Measurements from ENCODE around the gene EXOC2.
"Not testable (repeated sequence)": the region's sequence is repeated elsewhere in the genome, so short reads cannot be mapped to it uniquely, and the experiment has no call there.

The EXOC2 gene

GRCh38 chr6:583635-584034 lies 109.3 kb downstream of the EXOC2 start:
- no peak for DNase-seq (ENCODE audit: low read depth)

- DNase-seq (ENCODE audit: low read depth): no peak
Observed at GRCh38 chr6:583116-583515, 109.8 kb downstream of the EXOC2 start.

DNA sequence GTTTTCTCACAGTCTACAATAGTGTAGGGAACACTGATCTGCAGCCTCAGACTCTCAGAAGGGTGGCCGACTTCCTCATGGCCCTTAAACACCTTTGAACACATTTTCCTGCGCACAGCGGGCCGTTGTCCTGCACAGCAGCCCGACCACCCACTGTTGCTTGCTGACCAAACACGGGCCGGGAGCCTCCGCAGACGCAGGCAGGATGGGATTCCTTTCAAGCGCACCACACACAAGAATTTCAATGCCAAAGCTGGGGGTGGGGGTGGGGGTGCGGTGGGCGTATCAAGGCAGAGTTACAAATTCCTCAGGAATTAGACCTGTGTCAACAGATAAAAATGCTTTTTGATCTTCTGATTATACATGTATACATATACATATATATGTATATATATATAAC lies 110.6 kb downstream of the EXOC2 start:
- no peak for DNase-seq (ENCODE audit: low read depth)

GRCh38 chr6:579339-579738 lies 113.6 kb downstream of the EXOC2 start:
- DNase-seq (ENCODE audit: low read depth): no peak

DNA sequence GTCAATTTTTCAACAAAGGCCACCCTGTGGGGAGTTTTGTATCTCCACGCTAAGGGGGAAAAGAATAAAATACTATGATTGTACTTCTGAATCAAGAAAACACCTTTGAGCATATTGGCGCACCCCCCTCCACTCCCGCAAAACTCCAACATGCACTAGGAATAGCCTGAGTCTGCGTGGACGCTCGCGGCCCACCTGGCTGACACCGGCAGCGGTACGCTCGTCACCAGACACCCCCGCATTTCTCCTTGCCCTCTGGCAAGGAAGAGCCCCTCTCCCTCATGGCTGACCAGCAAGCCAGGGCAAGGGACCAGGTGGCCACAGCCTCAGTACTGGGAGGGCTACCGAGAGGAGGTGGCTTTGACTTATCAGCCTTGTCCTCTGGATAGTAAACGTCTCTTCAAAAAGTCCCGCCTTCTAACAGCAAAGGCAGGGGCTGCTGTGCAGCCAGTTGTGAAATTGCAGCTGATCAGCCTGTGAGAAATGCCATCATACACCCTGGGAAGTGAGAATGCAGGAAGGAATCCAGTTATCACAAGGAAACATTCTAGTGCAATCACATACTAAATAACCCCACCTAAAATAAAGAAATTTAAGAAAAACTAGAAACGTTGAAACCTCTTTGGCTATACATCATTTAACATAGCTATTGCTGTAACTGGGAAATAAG lies 120.2 kb downstream of the EXOC2 start:
- no peak for DNase-seq (ENCODE audit: low read depth)

DNA sequence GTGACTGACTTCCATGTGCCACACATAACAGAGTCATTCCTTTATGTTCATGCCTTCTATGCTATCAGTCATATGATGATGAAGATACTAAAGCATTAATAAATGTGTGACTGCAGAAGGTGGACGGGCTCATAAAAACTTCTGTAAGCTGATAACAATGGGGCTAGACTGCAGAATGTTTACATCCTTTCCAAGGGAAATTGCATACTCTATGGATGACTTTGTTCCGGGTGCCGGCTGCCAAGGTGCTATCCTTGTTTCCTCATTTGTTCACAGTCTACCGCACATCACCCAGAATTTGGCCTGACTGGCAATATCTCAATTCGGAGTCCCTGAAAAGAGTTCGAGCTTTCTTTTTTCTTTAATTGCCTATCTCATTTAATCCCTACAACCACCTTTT lies 121.0 kb downstream of the EXOC2 start:
- DNase-seq (ENCODE audit: low read depth): no peak

DNA sequence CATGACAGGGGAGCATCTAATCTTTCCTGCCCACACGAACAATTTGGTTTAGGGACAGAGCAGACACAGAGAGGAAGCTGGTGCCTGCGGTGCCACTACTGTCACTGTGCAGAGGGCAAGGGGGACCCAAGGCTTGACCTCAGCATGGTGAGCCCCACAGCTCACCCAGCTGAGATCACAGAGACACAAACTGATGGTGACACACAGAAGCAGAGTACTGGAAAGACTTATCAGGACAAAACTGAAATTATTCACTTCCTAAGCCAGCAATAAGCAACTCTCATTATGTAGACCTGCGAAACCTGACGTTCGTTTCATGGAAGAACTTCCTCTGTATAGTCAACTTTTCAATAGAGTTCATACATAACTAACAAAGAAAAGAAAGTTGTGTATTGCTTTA lies 122.1 kb downstream of the EXOC2 start:
- DNase-seq (ENCODE audit: low read depth): peak; percentile 11

GRCh38 chr6:568954-569523 lies 123.9 kb downstream of the EXOC2 start:
- DNase-seq (ENCODE audit: low read depth): no peak

- no peak for DNase-seq (ENCODE audit: low read depth)
Observed at GRCh38 chr6:568085-568484, 124.9 kb downstream of the EXOC2 start.

DNA sequence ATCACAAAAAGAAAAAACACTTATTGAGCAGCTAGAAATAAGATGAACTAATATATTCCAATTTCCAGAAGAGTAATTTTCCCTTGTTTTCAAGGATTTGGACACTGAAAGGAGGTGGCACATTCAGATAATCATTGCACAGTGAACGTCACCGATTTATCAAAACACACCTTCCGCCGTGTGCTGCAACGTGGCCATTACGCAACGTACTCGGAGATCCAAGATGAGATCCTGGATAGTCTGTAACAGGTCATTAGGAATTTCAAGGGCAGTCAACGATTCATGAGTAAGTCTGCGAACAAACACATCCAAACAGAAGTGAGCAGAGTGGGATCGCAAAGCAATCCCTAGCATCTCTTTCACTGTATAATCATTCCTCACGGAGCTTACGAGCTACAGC lies 129.1 kb downstream of the EXOC2 start:
- no peak for DNase-seq (ENCODE audit: low read depth)

GRCh38 chr6:562052-562676 lies 130.8 kb downstream of the EXOC2 start:
- no peak for DNase-seq (ENCODE audit: low read depth)

- not testable (repeated sequence) for DNase-seq (ENCODE audit: low read depth)
Observed at GRCh38 chr6:561335-561734, 131.6 kb downstream of the EXOC2 start.

- DNase-seq (ENCODE audit: low read depth): no peak
Observed at GRCh38 chr6:558959-559358, 134.0 kb downstream of the EXOC2 start.

DNA sequence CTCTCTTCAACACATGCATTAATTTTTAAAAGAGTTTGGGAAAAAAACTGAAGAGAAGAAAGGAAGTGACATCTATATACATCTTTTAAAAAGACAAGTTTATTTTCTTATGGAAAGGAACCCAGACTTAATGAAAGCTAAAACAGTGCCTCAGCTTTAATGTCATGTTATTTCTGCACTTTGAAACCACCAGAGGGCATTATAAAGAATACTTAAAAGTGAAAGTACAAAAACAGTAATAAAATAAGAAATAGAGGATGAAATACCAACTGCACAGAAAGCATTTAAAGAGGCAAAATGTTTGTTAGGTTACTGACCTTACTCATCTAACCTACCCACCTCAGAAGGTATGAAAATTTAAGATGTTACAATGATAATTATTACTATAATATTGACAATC lies 134.8 kb downstream of the EXOC2 start:
- no peak for DNase-seq (ENCODE audit: low read depth)

GRCh38 chr6:551829-552350 lies 141.0 kb downstream of the EXOC2 start:
- no peak for DNase-seq (ENCODE audit: low read depth)

GRCh38 chr6:551405-551804 lies 141.5 kb downstream of the EXOC2 start:
- DNase-seq (ENCODE audit: low read depth): no peak

DNA sequence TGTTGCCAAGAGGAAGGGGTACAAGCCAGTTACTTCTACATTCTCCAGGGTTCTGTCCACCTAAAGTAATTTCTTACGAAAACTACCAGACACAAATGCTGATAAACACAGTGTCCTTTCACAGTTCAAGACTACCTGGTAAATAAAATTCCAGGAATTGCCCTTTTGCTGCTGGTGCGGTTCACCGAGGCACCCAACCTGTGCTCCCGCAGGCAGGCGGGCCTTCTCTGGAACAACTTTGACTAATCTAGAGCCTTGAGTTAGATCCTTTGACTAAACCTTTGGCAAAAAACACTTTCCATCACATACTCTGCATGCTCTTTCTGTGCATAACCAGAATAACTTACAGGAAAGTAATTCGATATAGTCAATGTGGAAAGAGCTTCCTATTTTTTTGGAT lies 143.0 kb downstream of the EXOC2 start:
- no peak for DNase-seq (ENCODE audit: low read depth)

GRCh38 chr6:548517-548916 lies 144.4 kb downstream of the EXOC2 start:
- DNase-seq (ENCODE audit: low read depth): no peak

- no peak for DNase-seq (ENCODE audit: low read depth)
Observed at GRCh38 chr6:548091-548490, 144.8 kb downstream of the EXOC2 start.

DNA sequence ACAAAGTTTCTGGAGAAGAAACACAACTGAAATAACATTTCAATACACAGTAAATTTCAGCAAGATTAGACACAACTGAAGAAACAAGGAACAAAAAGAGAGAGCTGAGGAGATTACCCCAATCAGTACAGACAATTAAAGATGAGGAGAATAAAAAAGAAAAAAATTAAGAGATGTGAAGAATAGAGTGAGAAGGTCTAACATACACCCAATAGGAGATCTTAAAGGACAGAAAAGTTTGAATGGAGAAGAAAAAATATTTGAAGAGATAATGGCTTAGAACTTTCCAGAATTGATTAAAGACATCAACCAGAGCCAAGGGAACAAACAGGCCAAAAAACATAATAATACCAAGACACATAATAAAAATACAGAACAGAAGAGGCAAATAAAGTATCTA lies 152.4 kb downstream of the EXOC2 start:
- no peak for DNase-seq (ENCODE audit: low read depth)

DNA sequence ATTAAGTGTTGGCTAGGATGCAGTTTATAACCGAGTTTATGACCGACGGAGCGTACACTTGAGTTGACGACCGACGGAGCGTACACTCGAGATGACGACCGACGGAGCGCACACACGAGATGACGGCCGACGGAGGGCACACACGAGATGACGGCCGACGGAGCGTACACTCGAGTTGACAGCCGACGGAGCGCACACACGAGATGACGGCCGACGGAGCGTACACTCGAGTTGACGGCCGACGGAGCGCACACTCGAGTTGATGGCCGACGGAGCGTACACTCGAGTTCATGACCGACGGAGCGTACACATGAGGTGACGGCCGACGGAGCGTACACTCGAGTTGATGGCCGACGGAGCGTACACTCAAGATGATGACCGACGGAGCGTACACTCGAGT lies 155.8 kb downstream of the EXOC2 start:
- no peak for DNase-seq (ENCODE audit: low read depth)

DNA sequence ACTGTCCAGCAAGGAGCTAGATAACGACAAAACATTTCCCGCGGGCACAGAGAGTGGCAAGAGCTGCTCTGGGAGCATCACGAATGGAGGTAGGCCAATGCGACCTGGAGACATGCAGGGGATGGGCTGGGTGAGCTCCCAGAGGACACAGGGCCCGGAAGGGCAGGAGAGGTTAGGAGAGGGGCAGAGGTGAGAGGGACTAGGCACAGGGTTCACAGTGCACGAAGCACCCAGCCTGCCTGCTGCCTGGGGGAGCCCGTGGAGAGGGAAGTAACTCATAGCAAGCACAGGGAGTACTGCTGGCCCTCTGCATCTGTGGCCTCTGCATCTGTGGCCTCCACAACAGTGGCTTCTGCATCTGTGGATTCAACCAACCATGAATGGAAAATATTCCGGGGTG lies 162.5 kb downstream of the EXOC2 start:
- DNase-seq (ENCODE audit: low read depth): no peak

DNA sequence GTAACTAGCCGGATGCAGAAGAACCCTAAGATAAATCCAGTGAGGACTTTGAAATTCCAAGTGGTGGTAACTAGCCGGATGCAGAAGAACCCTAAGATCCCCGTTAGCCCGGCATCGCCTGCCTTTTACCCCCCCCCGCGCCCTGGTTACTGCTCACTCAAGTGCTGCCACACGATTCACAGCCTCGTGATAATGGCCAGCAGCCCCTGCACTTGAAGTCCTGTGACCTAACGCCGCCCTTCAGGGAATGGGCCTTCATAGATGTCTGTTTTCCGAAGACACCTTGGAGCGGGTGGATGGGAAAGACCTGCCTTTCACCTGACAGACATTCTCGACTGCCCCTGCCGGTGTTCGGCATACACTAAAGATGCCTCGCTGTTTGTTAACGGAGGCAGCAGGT lies 163.9 kb downstream of the EXOC2 start:
- no peak for DNase-seq (ENCODE audit: low read depth)
